Spleen (tissue), 7 donors: Measurements from ENCODE around the gene MYL6B.

Experiments used
- POLR2A ChIP-seq, 3 donors: fragments of 450-650 bp; IDR thresholded peaks; one replicate each; pipeline ENCODE4 v1.5.1; 2017; ENCODE audit warnings: antibody characterized with exemption in 3 of 3, mild to moderate bottlenecking in 1 of 3
- POLR2AphosphoS5 ChIP-seq, 3 donors: sonication (generic); formaldehyde crosslinking; IDR thresholded peaks; one replicate each; pipeline ENCODE4 v1.5.1; 2017; ENCODE audit warnings: antibody characterized with exemption in 3 of 3
- TF ChIP-seq, protein P1 (sequence below), 11 experiments: fragments of 200-600 bp in 7 of 11; fragments of 450-650 bp in 4 of 11; sonication (generic) in 4 of 11; IDR thresholded peaks in 8 of 11; conservative IDR thresholded peaks in 3 of 11; 1 replicate in 7 of 11; 2 replicates in 4 of 11; pipeline versions ENCODE4 v1.4.0 to v1.8.0; 2016 to 2021; ENCODE audit warnings: antibody characterized with exemption in 11 of 11, inconsistent platforms in 4 of 11, mild to moderate bottlenecking in 1 of 11
- donor health status: DM: no; HTN: no; CAD: no; lungs with moderate emphysema.
- donor health status: DM: no; HTN: no; CAD: no.
- donor health status: DM: no; HTN: no; CAD: no.

GRCh38 chr12:56110571-56110970, 41.8 kb upstream of the MYL6B start:
- TF ChIP-seq, protein P1, sequence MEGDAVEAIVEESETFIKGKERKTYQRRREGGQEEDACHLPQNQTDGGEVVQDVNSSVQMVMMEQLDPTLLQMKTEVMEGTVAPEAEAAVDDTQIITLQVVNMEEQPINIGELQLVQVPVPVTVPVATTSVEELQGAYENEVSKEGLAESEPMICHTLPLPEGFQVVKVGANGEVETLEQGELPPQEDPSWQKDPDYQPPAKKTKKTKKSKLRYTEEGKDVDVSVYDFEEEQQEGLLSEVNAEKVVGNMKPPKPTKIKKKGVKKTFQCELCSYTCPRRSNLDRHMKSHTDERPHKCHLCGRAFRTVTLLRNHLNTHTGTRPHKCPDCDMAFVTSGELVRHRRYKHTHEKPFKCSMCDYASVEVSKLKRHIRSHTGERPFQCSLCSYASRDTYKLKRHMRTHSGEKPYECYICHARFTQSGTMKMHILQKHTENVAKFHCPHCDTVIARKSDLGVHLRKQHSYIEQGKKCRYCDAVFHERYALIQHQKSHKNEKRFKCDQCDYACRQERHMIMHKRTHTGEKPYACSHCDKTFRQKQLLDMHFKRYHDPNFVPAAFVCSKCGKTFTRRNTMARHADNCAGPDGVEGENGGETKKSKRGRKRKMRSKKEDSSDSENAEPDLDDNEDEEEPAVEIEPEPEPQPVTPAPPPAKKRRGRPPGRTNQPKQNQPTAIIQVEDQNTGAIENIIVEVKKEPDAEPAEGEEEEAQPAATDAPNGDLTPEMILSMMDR (IDR thresholded peaks at IDR 0.05 in 8 of 11, conservative IDR thresholded peaks at IDR 0.05 in 3 of 11) = no peak
- TF ChIP-seq POLR2A (IDR thresholded peaks at IDR 0.05) = no peak
- TF ChIP-seq POLR2AphosphoS5 (IDR thresholded peaks at IDR 0.05) = no peak
